ENCODE results near the gene SUGT1. TPM values are rescaled to one million over a fixed set of nuclear protein-coding genes. Genes with fewer than 3 reads are reported as not detected.
"Not testable (repeated sequence)": the region's sequence is repeated elsewhere in the genome, so short reads cannot be mapped to it uniquely, and the experiment has no call there.

SUGT1 gene
- total RNA-seq, 5 donors from 2014 or later (not counting 1 experiment from before 2014, with no cell fraction given): 28.2 to 33.1 (median 28.6) TPM

GRCh38 chr13:52712385-52712784, 59.7 kb downstream of the SUGT1 start:
- H3K36me3 Mint-ChIP-seq: no peaks in the 10 kb centered on the region
- H3K4me3 Mint-ChIP-seq: no peak overlapping the region
- no peaks in the 10 kb centered on the region for H3K9me3 ChIP-seq
- no peak overlapping the region for H3K4me3 ChIP-seq (ENCODE audit: control insufficient read depth in 1 of 2, extremely low read depth in 1 of 2, low read length in 1 of 2)
- POLR2A ChIA-PET: no interaction called here
- no CpG with 5 or more reads among the region's 3 CpGs for WGBS (ENCODE audit: insufficient coverage)
- no peaks in the 10 kb centered on the region for H3K36me3 ChIP-seq (ENCODE audit: control insufficient read depth in 2 of 2, extremely low read depth in 1 of 2, insufficient read depth in 1 of 2, low read length in 1 of 2)
- peaks cover 0 to 7% of the 10 kb centered on the region in 2 donors for H3K27me3 Mint-ChIP-seq
- ATAC-seq (replicated peaks in 1 of 4) (no peak), DNase-seq (no peak)
- H3K9me3 Mint-ChIP-seq: peaks cover 0 to 4% (median 4%) of the 10 kb centered on the region in 3 donors
- H3K27me3 ChIP-seq (replicated peaks in 1 of 2; ENCODE audit: control insufficient read depth in 2 of 2, extremely low read depth in 1 of 2, insufficient read depth in 2 of 2, low read length in 1 of 2): peaks cover 0 to 5% of the 10 kb centered on the region in 2 experiments
- no peak overlapping the region for H3K27ac ChIP-seq (ENCODE audit: low read length)
- no peak overlapping the region for H3K27ac Mint-ChIP-seq
- CTCF ChIA-PET: no interaction called here
- no peaks in the 10 kb centered on the region for H3K4me1 ChIP-seq (ENCODE audit: control insufficient read depth in 1 of 2, extremely low read depth in 1 of 2, insufficient read depth in 2 of 2, low read length in 2 of 2)
- H3K4me1 Mint-ChIP-seq: no peaks in the 10 kb centered on the region

DNA sequence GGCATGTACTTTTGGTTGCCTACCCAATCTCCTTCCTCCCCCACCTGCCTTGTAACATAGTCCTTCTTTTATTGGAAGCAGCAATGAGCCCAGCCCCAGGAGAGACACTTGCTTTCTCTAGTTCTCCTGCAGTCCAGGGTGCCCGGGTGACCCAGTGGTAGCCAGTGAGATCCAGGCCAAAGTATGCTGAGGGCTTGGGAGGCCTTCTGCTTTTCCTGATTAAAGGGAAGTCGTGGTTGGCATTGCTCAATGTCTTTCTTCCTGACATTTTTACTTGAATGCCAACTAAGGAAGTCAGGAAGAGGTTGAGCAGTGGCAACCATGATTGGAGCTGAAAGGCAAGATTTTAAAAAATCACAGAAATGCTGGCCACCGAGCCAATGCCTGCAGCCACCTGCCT, 61.3 kb downstream of the SUGT1 start:
- 18% methylated on average over 2 of the region's 3 CpGs for WGBS (ENCODE audit: insufficient coverage)
- POLR2A ChIA-PET: no interaction called here
- no peak overlapping the region for H3K27ac Mint-ChIP-seq
- Histone ChIP-seq H3K27ac (ENCODE audit: low read length) (no peak overlapping the region), H3K9me3 (no peaks in the 10 kb centered on the region), H3K4me3 (ENCODE audit: control insufficient read depth in 1 of 2, extremely low read depth in 1 of 2, low read length in 1 of 2) (no peak overlapping the region), H3K27me3 (replicated peaks in 1 of 2; ENCODE audit: control insufficient read depth in 2 of 2, extremely low read depth in 1 of 2, insufficient read depth in 2 of 2, low read length in 1 of 2) (peaks cover 0 to 3% of the 10 kb centered on the region in 2 experiments), H3K36me3 (ENCODE audit: control insufficient read depth in 2 of 2, extremely low read depth in 1 of 2, insufficient read depth in 1 of 2, low read length in 1 of 2) (no peaks in the 10 kb centered on the region), H3K4me1 (ENCODE audit: control insufficient read depth in 1 of 2, extremely low read depth in 1 of 2, insufficient read depth in 2 of 2, low read length in 2 of 2) (no peaks in the 10 kb centered on the region)
- CTCF ChIA-PET: no interaction called here
- H3K9me3 Mint-ChIP-seq: peaks cover 6 to 16% (median 11%) of the 10 kb centered on the region in 3 donors
- DNase-seq: no peak
- H3K36me3 Mint-ChIP-seq: peaks cover 6% of the 10 kb centered on the region
- ATAC-seq (replicated peaks in 1 of 4): no peak
- no peak overlapping the region for H3K4me3 Mint-ChIP-seq
- H3K4me1 Mint-ChIP-seq: no peaks in the 10 kb centered on the region
- peaks cover 6 to 13% of the 10 kb centered on the region in 2 donors for H3K27me3 Mint-ChIP-seq

DNA sequence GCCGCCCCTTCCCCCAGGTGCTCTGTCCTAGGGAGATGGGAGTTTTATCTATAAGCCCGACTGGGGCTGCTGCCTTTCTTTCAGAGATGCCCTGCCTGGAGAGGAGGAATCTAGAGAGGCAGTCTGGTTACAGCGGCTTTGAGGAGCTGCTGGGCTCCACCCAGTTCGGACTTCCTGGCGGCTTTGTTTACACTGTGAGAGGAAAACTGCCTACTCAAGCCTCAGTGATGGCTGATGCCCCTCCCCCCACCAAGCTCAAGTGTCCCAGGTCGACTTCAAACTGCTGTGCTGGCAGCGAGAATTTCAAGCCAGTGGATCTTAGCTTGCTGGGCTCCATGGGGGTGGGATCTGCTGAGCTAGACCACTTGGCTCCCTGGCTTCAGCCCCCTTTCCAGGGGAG, 68.3 kb downstream of the SUGT1 start:
- WGBS (ENCODE audit: insufficient coverage): 100% methylated on average over 1 of the region's 7 CpGs
- H3K27me3 ChIP-seq (replicated peaks in 1 of 2; ENCODE audit: control insufficient read depth in 2 of 2, extremely low read depth in 1 of 2, insufficient read depth in 2 of 2, low read length in 1 of 2): peaks cover 0 to 24% of the 10 kb centered on the region in 2 experiments
- H3K4me1 ChIP-seq (ENCODE audit: control insufficient read depth in 1 of 2, extremely low read depth in 1 of 2, insufficient read depth in 2 of 2, low read length in 2 of 2); H3K27ac ChIP-seq (ENCODE audit: low read length); H3K4me3 ChIP-seq (ENCODE audit: control insufficient read depth in 1 of 2, extremely low read depth in 1 of 2, low read length in 1 of 2); DNase-seq; H3K27ac Mint-ChIP-seq; H3K4me3 Mint-ChIP-seq; ATAC-seq (replicated peaks in 1 of 4); H3K36me3 ChIP-seq (ENCODE audit: control insufficient read depth in 2 of 2, extremely low read depth in 1 of 2, insufficient read depth in 1 of 2, low read length in 1 of 2); H3K4me1 Mint-ChIP-seq; H3K9me3 ChIP-seq; CTCF ChIA-PET: not testable (repeated sequence)
- Mint-ChIP-seq H3K9me3 (peaks cover 6 to 22% (median 17%) of the 10 kb centered on the region in 3 donors), H3K36me3 (peaks cover 10% of the 10 kb centered on the region), H3K27me3 (peaks cover 18 to 38% of the 10 kb centered on the region in 2 donors)
- POLR2A ChIA-PET: interaction anchor here in 1 of 2 donors (0.6 kb wide), 1 partner anchor 75 kb away, joined by 5 read pairs; no protein-coding TSS in a partner anchor

- H3K9me3 ChIP-seq; ATAC-seq (replicated peaks in 1 of 4); H3K27ac ChIP-seq (ENCODE audit: low read length); DNase-seq; H3K36me3 ChIP-seq (ENCODE audit: control insufficient read depth in 2 of 2, extremely low read depth in 1 of 2, insufficient read depth in 1 of 2, low read length in 1 of 2); H3K4me1 ChIP-seq (ENCODE audit: control insufficient read depth in 1 of 2, extremely low read depth in 1 of 2, insufficient read depth in 2 of 2, low read length in 2 of 2); H3K27ac Mint-ChIP-seq; H3K4me3 ChIP-seq (ENCODE audit: control insufficient read depth in 1 of 2, extremely low read depth in 1 of 2, low read length in 1 of 2); H3K4me1 Mint-ChIP-seq; CTCF ChIA-PET; H3K4me3 Mint-ChIP-seq: not testable (repeated sequence)
- H3K27me3 Mint-ChIP-seq: peaks cover 18 to 37% of the 10 kb centered on the region in 2 donors
- 89% methylated on average over 1 of the region's 2 CpGs for WGBS (ENCODE audit: insufficient coverage)
- POLR2A ChIA-PET: interaction anchor here in 1 of 2 donors (0.6 kb wide), 1 partner anchor 75 kb away, joined by 5 read pairs; no protein-coding TSS in a partner anchor
- peaks cover 0 to 24% of the 10 kb centered on the region in 2 experiments for H3K27me3 ChIP-seq (replicated peaks in 1 of 2; ENCODE audit: control insufficient read depth in 2 of 2, extremely low read depth in 1 of 2, insufficient read depth in 2 of 2, low read length in 1 of 2)
- peaks cover 6 to 21% (median 18%) of the 10 kb centered on the region in 3 donors for H3K9me3 Mint-ChIP-seq
- H3K36me3 Mint-ChIP-seq: peaks cover 10% of the 10 kb centered on the region
Observed at GRCh38 chr13:52721356-52721755, 68.7 kb downstream of the SUGT1 start.

- no peak overlapping the region for H3K4me3 ChIP-seq (ENCODE audit: control insufficient read depth in 1 of 2, extremely low read depth in 1 of 2, low read length in 1 of 2)
- CTCF ChIA-PET: no interaction called here
- WGBS (ENCODE audit: insufficient coverage): 57% methylated on average over 2 of the region's 4 CpGs
Observed at GRCh38 chr13:52723181-52723580, 70.5 kb downstream of the SUGT1 start.

GRCh38 chr13:52725302-52725701, 72.7 kb downstream of the SUGT1 start:
- Histone ChIP-seq H3K4me1 (ENCODE audit: control insufficient read depth in 1 of 2, extremely low read depth in 1 of 2, insufficient read depth in 2 of 2, low read length in 2 of 2) (no peaks in the 10 kb centered on the region), H3K9me3 (no peaks in the 10 kb centered on the region), H3K27me3 (replicated peaks in 1 of 2; ENCODE audit: control insufficient read depth in 2 of 2, extremely low read depth in 1 of 2, insufficient read depth in 2 of 2, low read length in 1 of 2) (peaks cover 0 to 24% of the 10 kb centered on the region in 2 experiments), H3K4me3 (ENCODE audit: control insufficient read depth in 1 of 2, extremely low read depth in 1 of 2, low read length in 1 of 2) (no peak overlapping the region), H3K36me3 (ENCODE audit: control insufficient read depth in 2 of 2, extremely low read depth in 1 of 2, insufficient read depth in 1 of 2, low read length in 1 of 2) (no peaks in the 10 kb centered on the region), H3K27ac (ENCODE audit: low read length) (no peak overlapping the region)
- no peak overlapping the region for H3K4me3 Mint-ChIP-seq
- CTCF ChIA-PET: no interaction called here
- POLR2A ChIA-PET: interaction anchor here in 1 of 2 donors (0.7 kb wide), 1 partner anchor 41 kb away, joined by 3 read pairs; no protein-coding TSS in a partner anchor
- no CpG with 5 or more reads among the region's 1 CpG for WGBS (ENCODE audit: insufficient coverage)
- H3K9me3 Mint-ChIP-seq: peaks cover 0 to 5% (median 0%) of the 10 kb centered on the region in 3 donors
- H3K36me3 Mint-ChIP-seq: no peaks in the 10 kb centered on the region
- DNase-seq (no peak), ATAC-seq (replicated peaks in 1 of 4) (no peak)
- H3K27me3 Mint-ChIP-seq: peaks cover 3 to 19% of the 10 kb centered on the region in 2 donors
- no peak overlapping the region for H3K27ac Mint-ChIP-seq
- no peaks in the 10 kb centered on the region for H3K4me1 Mint-ChIP-seq

More at GRCh38 chr13:52723181-52723580, 70.5 kb downstream of the SUGT1 start:
- Mint-ChIP-seq H3K36me3 (peaks cover 10% of the 10 kb centered on the region), H3K9me3 (peaks cover 6 to 16% (median 14%) of the 10 kb centered on the region in 3 donors), H3K4me1 (no peaks in the 10 kb centered on the region), H3K4me3 (no peak overlapping the region), H3K27ac (no peak overlapping the region), H3K27me3 (peaks cover 18 to 32% of the 10 kb centered on the region in 2 donors)
- Histone ChIP-seq H3K4me1 (ENCODE audit: control insufficient read depth in 1 of 2, extremely low read depth in 1 of 2, insufficient read depth in 2 of 2, low read length in 2 of 2) (no peaks in the 10 kb centered on the region), H3K9me3 (no peaks in the 10 kb centered on the region), H3K27ac (ENCODE audit: low read length) (no peak overlapping the region), H3K36me3 (ENCODE audit: control insufficient read depth in 2 of 2, extremely low read depth in 1 of 2, insufficient read depth in 1 of 2, low read length in 1 of 2) (no peaks in the 10 kb centered on the region), H3K27me3 (replicated peaks in 1 of 2; ENCODE audit: control insufficient read depth in 2 of 2, extremely low read depth in 1 of 2, insufficient read depth in 2 of 2, low read length in 1 of 2) (peaks cover 0 to 24% of the 10 kb centered on the region in 2 experiments)
- ATAC-seq (replicated peaks in 1 of 4): no peak
- POLR2A ChIA-PET: no interaction called here
- DNase-seq: no peak
